Measurements from ENCODE around the gene MAPRE3.

MAPRE3 gene

GRCh38 chr2:26933431-26934334 is 36.8 kb upstream of the MAPRE3 start:
- no peaks in the 10 kb centered on the region for H3K9me3 ChIP-seq (ENCODE audit: control insufficient read depth, low read length)
- 86% methylated on average over 16 of the region's 16 CpGs for WGBS
- H3K27ac ChIP-seq (ENCODE audit: low read length, poor library complexity, severe bottlenecking): no peak overlapping the region
- no peak overlapping the region for H3K4me2 ChIP-seq (ENCODE audit: low read length, poor library complexity, severe bottlenecking)
- H3K4me3 ChIP-seq (ENCODE audit: insufficient read depth in 1 of 2, low read depth in 1 of 2, low read length in 2 of 2): no peak overlapping the region
- no peak overlapping the region for H4K8ac ChIP-seq (ENCODE audit: low read length)
- H3K36me3 ChIP-seq (ENCODE audit: control insufficient read depth in 1 of 2, insufficient read depth in 2 of 2, low read depth in 1 of 2, low read length in 2 of 2): no peaks in the 10 kb centered on the region
- H3K18ac ChIP-seq (ENCODE audit: low read depth in 1 of 2, low read length in 2 of 2): no peak overlapping the region
- no peak overlapping the region for H2BK5ac ChIP-seq (ENCODE audit: low read depth, low read length, poor library complexity, severe bottlenecking)
- DNase-seq: no peak
- H2BK15ac ChIP-seq (ENCODE audit: low read depth, poor library complexity, severe bottlenecking): no peak overlapping the region
- no peak overlapping the region for H3K4ac ChIP-seq (ENCODE audit: low read depth in 1 of 2, low read length in 2 of 2)
- H2BK120ac ChIP-seq (ENCODE audit: low read depth, low read length): no peak overlapping the region
- no peak overlapping the region for H3K23ac ChIP-seq (ENCODE audit: low read length in 2 of 2)
- no peak overlapping the region for H4K91ac ChIP-seq (ENCODE audit: low read length)
- no peak overlapping the region for H3K9ac ChIP-seq (ENCODE audit: low read length)
- H2AK5ac ChIP-seq (ENCODE audit: low read length, severe bottlenecking): no peak overlapping the region
- H2AFZ ChIP-seq (ENCODE audit: low read depth, low read length): no peak overlapping the region
- no peaks in the 10 kb centered on the region for H3K79me1 ChIP-seq (replicated peaks; ENCODE audit: low read length, poor library complexity, severe bottlenecking)
- no peak overlapping the region for H2BK12ac ChIP-seq (ENCODE audit: low read length in 2 of 2)
- H3K27me3 ChIP-seq (ENCODE audit: control insufficient read depth in 1 of 2, insufficient read depth in 1 of 2, low read length in 2 of 2): peaks cover 27 to 63% of the 10 kb centered on the region in 2 experiments
- H3K14ac ChIP-seq (ENCODE audit: low read length in 2 of 2): no peak overlapping the region
- H3K4me1 ChIP-seq (ENCODE audit: control insufficient read depth, insufficient read depth, low read depth, low read length): no peaks in the 10 kb centered on the region

GRCh38 chr2:26934335-26934724 is 36.1 kb upstream of the MAPRE3 start:
- Histone ChIP-seq H3K4me3 (ENCODE audit: insufficient read depth in 1 of 2, low read depth in 1 of 2, low read length in 2 of 2) (no peak overlapping the region), H3K79me1 (replicated peaks; ENCODE audit: low read length, poor library complexity, severe bottlenecking) (no peaks in the 10 kb centered on the region), H2BK120ac (ENCODE audit: low read depth, low read length) (no peak overlapping the region), H3K4ac (ENCODE audit: low read depth in 1 of 2, low read length in 2 of 2) (no peak overlapping the region), H3K36me3 (ENCODE audit: control insufficient read depth in 1 of 2, insufficient read depth in 2 of 2, low read depth in 1 of 2, low read length in 2 of 2) (no peaks in the 10 kb centered on the region), H2BK12ac (ENCODE audit: low read length in 2 of 2) (no peak overlapping the region), H3K23ac (ENCODE audit: low read length in 2 of 2) (no peak overlapping the region), H3K9me3 (ENCODE audit: control insufficient read depth, low read length) (no peaks in the 10 kb centered on the region), H2BK5ac (ENCODE audit: low read depth, low read length, poor library complexity, severe bottlenecking) (no peak overlapping the region), H4K91ac (ENCODE audit: low read length) (no peak overlapping the region), H2BK15ac (ENCODE audit: low read depth, poor library complexity, severe bottlenecking) (no peak overlapping the region), H3K4me2 (ENCODE audit: low read length, poor library complexity, severe bottlenecking) (no peak overlapping the region), H4K8ac (ENCODE audit: low read length) (no peak overlapping the region), H3K14ac (ENCODE audit: low read length in 2 of 2) (no peak overlapping the region), H3K9ac (ENCODE audit: low read length) (no peak overlapping the region), H3K27me3 (ENCODE audit: control insufficient read depth in 1 of 2, insufficient read depth in 1 of 2, low read length in 2 of 2) (peaks cover 32 to 64% of the 10 kb centered on the region in 2 experiments), H3K4me1 (ENCODE audit: control insufficient read depth, insufficient read depth, low read depth, low read length) (no peaks in the 10 kb centered on the region), H2AFZ (ENCODE audit: low read depth, low read length) (no peak overlapping the region), H2AK5ac (ENCODE audit: low read length, severe bottlenecking) (no peak overlapping the region), H3K18ac (ENCODE audit: low read depth in 1 of 2, low read length in 2 of 2) (no peak overlapping the region), H3K27ac (ENCODE audit: low read length, poor library complexity, severe bottlenecking) (no peak overlapping the region)
- WGBS: 86% methylated on average over 10 of the region's 10 CpGs
- no peak for DNase-seq

- H3K27ac ChIP-seq (ENCODE audit: low read length, poor library complexity, severe bottlenecking): no peak overlapping the region
- no peak overlapping the region for H2BK120ac ChIP-seq (ENCODE audit: low read depth, low read length)
- no peak overlapping the region for H3K9ac ChIP-seq (ENCODE audit: low read length)
- H3K14ac ChIP-seq (ENCODE audit: low read length in 2 of 2): no peak overlapping the region
- no peak overlapping the region for H3K4me2 ChIP-seq (ENCODE audit: low read length, poor library complexity, severe bottlenecking)
- no peak overlapping the region for H2BK15ac ChIP-seq (ENCODE audit: low read depth, poor library complexity, severe bottlenecking)
- no peak overlapping the region for H2AK5ac ChIP-seq (ENCODE audit: low read length, severe bottlenecking)
- peaks cover 32 to 64% of the 10 kb centered on the region in 2 experiments for H3K27me3 ChIP-seq (ENCODE audit: control insufficient read depth in 1 of 2, insufficient read depth in 1 of 2, low read length in 2 of 2)
- no peaks in the 10 kb centered on the region for H3K9me3 ChIP-seq (ENCODE audit: control insufficient read depth, low read length)
- H3K79me1 ChIP-seq (replicated peaks; ENCODE audit: low read length, poor library complexity, severe bottlenecking): no peaks in the 10 kb centered on the region
- WGBS: 51% methylated on average over 2 of the region's 3 CpGs
- no peak overlapping the region for H2BK5ac ChIP-seq (ENCODE audit: low read depth, low read length, poor library complexity, severe bottlenecking)
- H3K36me3 ChIP-seq (ENCODE audit: control insufficient read depth in 1 of 2, insufficient read depth in 2 of 2, low read depth in 1 of 2, low read length in 2 of 2): no peaks in the 10 kb centered on the region
- no peak overlapping the region for H4K91ac ChIP-seq (ENCODE audit: low read length)
- no peaks in the 10 kb centered on the region for H3K4me1 ChIP-seq (ENCODE audit: control insufficient read depth, insufficient read depth, low read depth, low read length)
- H3K18ac ChIP-seq (ENCODE audit: low read depth in 1 of 2, low read length in 2 of 2): no peak overlapping the region
- H3K23ac ChIP-seq (ENCODE audit: low read length in 2 of 2): no peak overlapping the region
- no peak overlapping the region for H3K4me3 ChIP-seq (ENCODE audit: insufficient read depth in 1 of 2, low read depth in 1 of 2, low read length in 2 of 2)
- no peak overlapping the region for H4K8ac ChIP-seq (ENCODE audit: low read length)
- H2AFZ ChIP-seq (ENCODE audit: low read depth, low read length): no peak overlapping the region
- DNase-seq: no peak
- H2BK12ac ChIP-seq (ENCODE audit: low read length in 2 of 2): no peak overlapping the region
- H3K4ac ChIP-seq (ENCODE audit: low read depth in 1 of 2, low read length in 2 of 2): no peak overlapping the region
These were observed 35.5 kb upstream of the MAPRE3 start for GRCh38 chr2:26934985-26935384.

GRCh38 chr2:26936855-26937254 is 33.6 kb upstream of the MAPRE3 start:
- no peak for DNase-seq
- Histone ChIP-seq H2BK12ac (ENCODE audit: low read length in 2 of 2) (no peak overlapping the region), H3K23ac (ENCODE audit: low read length in 2 of 2) (no peak overlapping the region)

More at GRCh38 chr2:26936855-26937254, 33.6 kb upstream of the MAPRE3 start:
- Histone ChIP-seq H3K79me1 (replicated peaks; ENCODE audit: low read length, poor library complexity, severe bottlenecking) (no peaks in the 10 kb centered on the region), H3K27me3 (ENCODE audit: control insufficient read depth in 1 of 2, insufficient read depth in 1 of 2, low read length in 2 of 2) (peaks cover 32 to 64% of the 10 kb centered on the region in 2 experiments), H4K8ac (ENCODE audit: low read length) (no peak overlapping the region), H3K9ac (ENCODE audit: low read length) (no peak overlapping the region), H3K14ac (ENCODE audit: low read length in 2 of 2) (no peak overlapping the region), H2BK120ac (ENCODE audit: low read depth, low read length) (no peak overlapping the region), H2AK5ac (ENCODE audit: low read length, severe bottlenecking) (no peak overlapping the region), H3K27ac (ENCODE audit: low read length, poor library complexity, severe bottlenecking) (no peak overlapping the region), H3K4ac (ENCODE audit: low read depth in 1 of 2, low read length in 2 of 2) (no peak overlapping the region), H3K36me3 (ENCODE audit: control insufficient read depth in 1 of 2, insufficient read depth in 2 of 2, low read depth in 1 of 2, low read length in 2 of 2) (no peaks in the 10 kb centered on the region), H2BK15ac (ENCODE audit: low read depth, poor library complexity, severe bottlenecking) (no peak overlapping the region), H3K9me3 (ENCODE audit: control insufficient read depth, low read length) (no peaks in the 10 kb centered on the region), H3K4me3 (ENCODE audit: insufficient read depth in 1 of 2, low read depth in 1 of 2, low read length in 2 of 2) (no peak overlapping the region), H2BK5ac (ENCODE audit: low read depth, low read length, poor library complexity, severe bottlenecking) (no peak overlapping the region), H3K18ac (ENCODE audit: low read depth in 1 of 2, low read length in 2 of 2) (no peak overlapping the region), H2AFZ (ENCODE audit: low read depth, low read length) (no peak overlapping the region), H4K91ac (ENCODE audit: low read length) (no peak overlapping the region), H3K4me2 (ENCODE audit: low read length, poor library complexity, severe bottlenecking) (no peak overlapping the region), H3K4me1 (ENCODE audit: control insufficient read depth, insufficient read depth, low read depth, low read length) (no peaks in the 10 kb centered on the region)
- 100% methylated on average over 1 of the region's 5 CpGs for WGBS

Measured in mesenchymal stem cell (in vitro differentiated cells and primary cell).